ENCODE measurements around the gene ASAP2.

ASAP2 gene

DNA sequence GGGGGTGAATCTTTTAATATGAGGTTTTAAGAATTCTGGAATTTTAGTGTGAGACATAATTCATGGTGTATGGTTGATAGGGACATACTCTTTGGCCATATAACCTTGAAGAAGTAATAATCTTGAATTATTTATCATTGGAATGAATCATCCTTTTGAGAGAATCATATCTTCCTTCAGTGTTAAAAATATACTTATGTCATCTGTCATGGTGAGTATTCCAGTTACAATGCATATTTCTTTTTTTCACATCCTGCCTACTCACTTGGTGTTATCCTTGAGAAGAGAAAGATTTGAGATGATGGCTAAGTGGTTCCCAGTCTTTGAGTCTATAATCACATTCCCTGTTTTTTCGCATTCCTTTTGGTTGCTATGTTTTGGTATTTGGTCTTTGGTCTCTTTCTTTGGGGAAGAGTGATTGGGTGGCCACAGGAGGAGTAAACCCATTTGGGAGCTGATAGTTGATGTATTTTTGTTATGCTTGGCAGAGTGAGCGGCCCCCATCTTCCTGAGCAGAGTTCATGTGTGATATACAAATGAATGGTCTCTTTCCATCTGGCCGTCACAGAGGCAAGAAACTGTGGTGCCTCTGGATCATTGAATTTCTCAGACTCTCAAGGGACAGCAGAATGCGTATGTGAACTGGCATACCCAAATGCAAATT is 21.6 kb downstream of the ASAP2 start:
- TF ChIP-seq, protein P1, sequence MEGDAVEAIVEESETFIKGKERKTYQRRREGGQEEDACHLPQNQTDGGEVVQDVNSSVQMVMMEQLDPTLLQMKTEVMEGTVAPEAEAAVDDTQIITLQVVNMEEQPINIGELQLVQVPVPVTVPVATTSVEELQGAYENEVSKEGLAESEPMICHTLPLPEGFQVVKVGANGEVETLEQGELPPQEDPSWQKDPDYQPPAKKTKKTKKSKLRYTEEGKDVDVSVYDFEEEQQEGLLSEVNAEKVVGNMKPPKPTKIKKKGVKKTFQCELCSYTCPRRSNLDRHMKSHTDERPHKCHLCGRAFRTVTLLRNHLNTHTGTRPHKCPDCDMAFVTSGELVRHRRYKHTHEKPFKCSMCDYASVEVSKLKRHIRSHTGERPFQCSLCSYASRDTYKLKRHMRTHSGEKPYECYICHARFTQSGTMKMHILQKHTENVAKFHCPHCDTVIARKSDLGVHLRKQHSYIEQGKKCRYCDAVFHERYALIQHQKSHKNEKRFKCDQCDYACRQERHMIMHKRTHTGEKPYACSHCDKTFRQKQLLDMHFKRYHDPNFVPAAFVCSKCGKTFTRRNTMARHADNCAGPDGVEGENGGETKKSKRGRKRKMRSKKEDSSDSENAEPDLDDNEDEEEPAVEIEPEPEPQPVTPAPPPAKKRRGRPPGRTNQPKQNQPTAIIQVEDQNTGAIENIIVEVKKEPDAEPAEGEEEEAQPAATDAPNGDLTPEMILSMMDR (IDR thresholded peaks at IDR 0.05; ENCODE audit: insufficient read depth, missing control alignments) = no peak
- FAIRE-seq (no peak), DNase-seq (ENCODE audit: insufficient read length, low spot score) (no peak)

DNA sequence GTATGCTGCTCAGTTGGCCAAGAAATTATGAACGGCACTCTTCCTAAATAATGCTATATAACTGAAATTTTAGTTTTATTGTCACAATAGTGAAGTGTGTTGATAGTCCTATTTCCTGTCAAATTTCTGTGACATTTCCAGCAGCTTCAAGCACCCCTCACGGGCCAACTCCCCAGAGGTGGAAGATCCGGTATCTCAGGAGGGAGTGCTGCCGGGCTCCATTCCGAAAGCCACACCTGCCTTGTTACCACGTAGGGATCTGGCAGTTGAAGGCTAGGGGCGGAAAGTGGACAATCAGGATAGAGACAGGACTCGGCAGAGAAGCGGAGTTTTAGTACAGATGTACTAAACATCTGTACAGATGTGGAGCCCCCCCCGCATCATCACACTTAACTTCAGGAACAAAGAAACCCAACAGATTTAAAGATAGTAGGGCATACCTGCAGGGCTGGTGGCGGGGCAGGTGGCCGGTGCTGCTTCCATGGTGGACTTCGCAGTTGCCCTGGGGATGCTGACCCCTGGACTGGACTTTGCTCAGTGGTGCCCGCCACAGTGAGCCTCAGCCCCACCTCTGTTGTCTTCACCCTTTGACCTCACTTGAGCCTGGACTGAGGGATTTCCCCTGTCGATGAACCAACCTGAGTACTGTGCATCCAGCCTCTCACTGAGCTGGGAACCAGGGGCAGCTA is 22.3 kb downstream of the ASAP2 start:
- DNase-seq (ENCODE audit: insufficient read length, low spot score) = no peak
- no peak for FAIRE-seq
- TF ChIP-seq, protein P1 (IDR thresholded peaks at IDR 0.05; ENCODE audit: insufficient read depth, missing control alignments) = no peak

DNA sequence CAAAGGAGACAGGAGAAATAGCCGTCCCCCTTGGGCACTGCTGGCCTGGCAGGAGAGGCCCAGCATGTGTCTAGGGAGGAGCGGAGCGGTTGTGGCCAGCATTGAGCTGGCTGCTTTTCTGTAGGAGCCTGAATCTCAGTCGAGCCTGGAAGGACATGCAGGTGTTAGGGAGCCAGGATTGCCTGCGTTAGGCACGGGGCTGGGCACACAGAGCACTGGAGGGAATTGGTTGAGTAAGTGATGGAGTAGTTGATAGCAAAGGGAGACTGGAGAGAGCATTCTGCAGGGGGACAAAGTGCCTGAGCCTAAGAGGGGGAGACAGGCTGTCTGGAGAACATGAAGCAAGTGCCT is 22.8 kb downstream of the ASAP2 start:
- FAIRE-seq (no peak), DNase-seq (ENCODE audit: insufficient read length, low spot score) (no peak)
- TF ChIP-seq, protein P1 (IDR thresholded peaks at IDR 0.05; ENCODE audit: insufficient read depth, missing control alignments) = no peak

DNA sequence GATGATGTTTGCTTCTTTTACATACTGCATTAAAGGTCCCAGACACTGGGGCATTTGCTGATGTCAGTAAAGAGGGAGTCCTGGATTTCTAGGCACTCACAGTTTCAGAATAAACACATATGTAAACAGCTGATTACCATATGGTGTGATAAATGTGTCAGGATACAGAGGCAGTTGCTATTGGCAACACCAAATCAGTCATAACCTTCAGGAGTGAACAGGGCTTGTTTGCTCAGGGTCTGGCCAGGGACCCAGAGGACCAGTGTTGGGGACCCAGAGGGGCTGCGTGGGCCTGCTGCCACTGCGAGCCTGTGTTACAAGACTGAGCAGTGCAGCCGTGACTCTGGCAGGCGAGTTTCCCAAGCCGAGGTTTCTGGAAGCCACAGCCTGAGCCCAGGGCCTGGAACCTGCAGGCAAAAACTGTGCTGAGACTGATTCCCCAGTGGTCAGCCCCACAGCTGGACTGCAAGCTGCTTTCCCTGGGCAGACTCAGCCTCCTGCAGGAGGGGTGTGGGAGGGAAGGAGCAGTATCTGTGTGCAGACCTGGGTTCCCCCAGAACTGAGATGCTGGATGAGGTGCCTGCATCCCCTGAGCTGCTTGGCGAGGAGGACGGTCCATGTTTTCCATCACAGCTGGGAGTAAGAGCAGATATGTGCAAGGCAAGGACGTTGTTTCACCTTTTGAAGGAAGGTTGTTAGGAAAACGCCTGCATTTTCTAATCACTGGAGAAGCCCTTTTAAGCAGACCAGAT is 23.6 kb downstream of the ASAP2 start:
- FAIRE-seq (no peak), DNase-seq (ENCODE audit: insufficient read length, low spot score) (no peak)
- TF ChIP-seq, protein P1 (IDR thresholded peaks at IDR 0.05; ENCODE audit: insufficient read depth, missing control alignments) = no peak

DNA sequence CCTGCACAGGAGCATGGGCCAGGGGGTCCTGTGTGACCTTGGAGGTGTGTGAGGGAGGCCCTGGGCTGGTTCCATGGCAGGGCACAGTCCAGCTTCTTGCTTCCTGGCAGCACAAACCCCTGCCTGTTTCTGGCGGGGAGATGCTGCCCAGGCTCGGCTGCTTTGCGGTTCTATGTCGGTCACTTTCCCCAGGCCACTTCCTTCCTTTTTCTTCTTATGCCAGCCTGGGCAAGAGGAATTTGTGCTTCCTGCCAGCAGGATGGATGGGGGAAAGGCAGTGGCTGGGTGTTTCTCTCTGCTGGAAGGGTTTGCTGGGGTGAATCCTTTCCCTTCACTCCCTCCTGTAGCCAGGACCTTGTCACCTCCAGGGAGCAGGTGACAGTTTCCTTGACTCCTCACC is 24.3 kb downstream of the ASAP2 start:
- DNase-seq (ENCODE audit: insufficient read length, low spot score) (no peak), FAIRE-seq (no peak)
- TF ChIP-seq, protein P1 (IDR thresholded peaks at IDR 0.05; ENCODE audit: insufficient read depth, missing control alignments) = no peak

DNA sequence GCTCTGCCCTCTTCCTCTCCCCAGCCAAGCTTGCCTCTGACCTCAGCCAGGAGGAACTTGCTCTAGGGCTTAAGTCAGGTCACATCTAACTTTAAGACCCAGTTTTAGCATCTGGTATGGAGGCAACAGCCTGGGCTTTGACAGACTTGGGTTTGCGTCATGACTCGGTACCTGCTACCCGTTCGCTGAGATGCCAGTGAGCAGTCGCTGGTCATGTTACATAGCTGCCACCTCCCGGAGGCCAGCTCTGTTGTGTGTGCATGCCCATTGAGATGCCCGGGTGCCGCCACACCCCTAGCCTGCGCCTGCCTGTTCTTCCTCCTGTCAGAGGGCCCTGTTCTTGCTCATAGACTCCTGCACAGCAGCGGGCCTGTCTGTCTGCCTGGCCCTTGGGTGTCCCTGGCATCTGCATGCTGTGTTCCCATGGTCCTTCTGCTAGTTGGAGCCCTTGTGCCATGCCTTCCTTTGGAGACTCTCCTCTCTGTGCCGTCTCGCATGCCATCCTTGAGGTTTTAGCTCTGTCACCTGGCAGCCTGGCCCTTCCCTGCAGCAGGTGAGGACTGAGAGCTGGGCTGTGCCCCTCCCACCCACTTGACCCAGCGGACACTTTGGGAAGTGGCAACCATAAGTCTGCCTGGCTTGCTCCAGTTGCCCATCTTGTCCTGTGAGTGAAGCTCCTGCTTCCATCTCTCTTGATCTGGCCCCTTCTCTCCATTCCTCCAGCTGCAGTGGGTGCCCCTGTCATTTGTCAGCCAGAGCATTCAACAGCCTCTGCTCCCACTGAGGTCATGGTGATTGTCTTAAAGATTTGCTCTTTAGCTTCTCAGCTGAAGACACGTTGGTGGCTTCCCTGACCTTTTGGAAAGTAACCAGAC is 24.9 kb downstream of the ASAP2 start:
- DNase-seq (ENCODE audit: insufficient read length, low spot score) = no peak
- FAIRE-seq = no peak
- TF ChIP-seq, protein P1 (IDR thresholded peaks at IDR 0.05; ENCODE audit: insufficient read depth, missing control alignments) = no peak
